RWPE1 (cell line): ENCODE measurements around the gene DCXR.

ENCODE experiments used
- CTCF ChIA-PET: fragments of 350-600 bp; sonication (Branson Sonifier 250); formaldehyde crosslinking; extraction: SDS; loops from one replicate; lab custom pipeline; 2021; lab: Yijun Ruan, JAX
- POLR2A ChIA-PET: fragments of 400-600 bp; formaldehyde crosslinking; extraction: SDS; loops from one replicate; lab custom pipeline; 2020; ENCODE audit warnings: antibody characterized with exemption; ENCODE audit not compliant: low non-redundant PET; lab: Yijun Ruan, JAX
- DNase-seq: peaks from one replicate; pipeline ENCODE4 v3.0.0; 2012; ENCODE audit warnings: low spot score
- H3K27ac ChIP-seq: fragments of 450-650 bp; 2 replicates; pipeline ENCODE4 v1.5.1; 2017
- CTCF ChIP-seq: fragments of 450-650 bp; conservative IDR thresholded peaks from 2 replicates; pipeline ENCODE4 v1.5.1; 2017; ENCODE audit warnings: low read depth, mild to moderate bottlenecking

The DCXR gene

DNA sequence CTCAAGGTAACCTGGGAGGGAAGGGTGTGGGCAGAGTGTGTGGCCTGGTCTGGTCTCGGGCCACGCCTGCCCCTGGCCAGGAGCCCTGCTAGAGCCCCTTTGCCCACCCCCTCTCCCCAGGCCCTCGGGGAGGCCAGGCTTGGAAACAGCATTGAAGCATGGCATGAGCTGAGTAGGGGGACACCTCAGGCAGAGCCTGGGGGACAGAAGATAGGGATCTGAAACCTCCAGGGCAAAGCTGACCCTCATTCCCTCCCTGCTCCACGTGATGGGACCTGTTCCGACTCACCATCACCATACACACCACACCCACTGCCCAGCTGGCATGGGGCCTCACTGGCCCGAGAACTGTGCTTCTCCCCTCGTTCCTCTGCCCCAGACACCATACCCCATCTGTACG lies 11.6 kb upstream of the DCXR start:
- no peak for TF ChIP-seq CTCF
- H3K27ac ChIP-seq: peak overlapping the region; percentile 79
- ChIA-PET POLR2A (interaction anchor here (0.6 kb wide), 1 partner anchor 10 kb away, joined by 3 read pairs; no protein-coding TSS in a partner anchor), CTCF (interaction anchor here (1.0 to 2.3 kb wide), 2 partner anchors 19 to 90 kb away, joined by 4 to 8 read pairs; no protein-coding TSS in a partner anchor)
- no peak for DNase-seq

- DNase-seq: no peak
- ChIA-PET CTCF (no interaction called here), POLR2A (no interaction called here)
- H3K27ac ChIP-seq: peak overlapping the region; percentile 79
- no peak for TF ChIP-seq CTCF
Measured at GRCh38 chr17:82048571-82048971, 11.1 kb upstream of the DCXR start.

GRCh38 chr17:82047914-82048570 lies 10.5 kb upstream of the DCXR start:
- CTCF ChIA-PET: interaction anchor here (0.6 kb wide), 1 partner anchor 33 kb away, joined by 3 read pairs; no protein-coding TSS in a partner anchor

GRCh38 chr17:82047379-82047778 lies 9.9 kb upstream of the DCXR start:
- ChIA-PET CTCF (no interaction called here), POLR2A (no interaction called here)
- no peak for DNase-seq
- no peak for TF ChIP-seq CTCF
- H3K27ac ChIP-seq: peak overlapping the region; percentile 79

More at GRCh38 chr17:82047914-82048570, 10.5 kb upstream of the DCXR start:
- no peak for DNase-seq
- TF ChIP-seq CTCF: no peak
- POLR2A ChIA-PET: no interaction called here
- H3K27ac ChIP-seq: peak overlapping the region; percentile 79

- peak overlapping the region; percentile 79 for H3K27ac ChIP-seq
- ChIA-PET CTCF (no interaction called here), POLR2A (no interaction called here)
- TF ChIP-seq CTCF: no peak
- DNase-seq: no peak
Measured at GRCh38 chr17:82046903-82047302, 9.4 kb upstream of the DCXR start.

- POLR2A ChIA-PET: no interaction called here
- no peak for DNase-seq
- no peak for TF ChIP-seq CTCF
- CTCF ChIA-PET: interaction anchor here (0.7 kb wide), 1 partner anchor 287 kb away, joined by 3 read pairs; no protein-coding TSS in a partner anchor
- H3K27ac ChIP-seq: peak overlapping the region; percentile 79
Measured at GRCh38 chr17:82045936-82046484, 8.5 kb upstream of the DCXR start.
